Prostate gland (tissue), 2 donors: ENCODE data around the gene ERI3. TPM values are rescaled to one million over a fixed set of nuclear protein-coding genes. Genes with fewer than 3 reads are reported as not detected.

Experiments used
- DNase-seq: peaks from one replicate; pipeline ENCODE4 v3.0.0-alpha.2; 2019; ENCODE audit warnings: low spot score
- H3K27ac ChIP-seq, 2 donors: fragments of 200-600 bp; sonication (generic); 2 replicates each; pipeline ENCODE4 v1.5.1; 2017 to 2019
- H3K27me3 ChIP-seq: fragments of 200-600 bp; sonication (generic); replicated peaks from 2 replicates; pipeline ENCODE4 v1.5.1; 2019; ENCODE audit not compliant: insufficient read depth
- H3K36me3 ChIP-seq, 2 donors: fragments of 200-600 bp; sonication (generic); 1 replicate in 1 of 2; 2 replicates in 1 of 2; pipeline versions ENCODE4 v1.5.1 to v1.8.1; 2017 to 2019
- H3K4me1 ChIP-seq: fragments of 200-600 bp; sonication (generic); replicated peaks from 2 replicates; pipeline ENCODE4 v1.5.1; 2019
- H3K4me3 ChIP-seq, 2 donors: fragments of 200-600 bp; sonication (generic); 2 replicates each; pipeline ENCODE4 v1.5.1; 2017 to 2019
- H3K9me3 ChIP-seq: fragments of 200-600 bp; sonication (generic); 2 replicates; pipeline ENCODE4 v1.5.1; 2017
- POLR2A ChIP-seq: fragments of 450-650 bp; IDR thresholded peaks from one replicate; pipeline ENCODE4 v1.6.1; 2016; ENCODE audit warnings: antibody characterized with exemption, mild to moderate bottlenecking
- POLR2AphosphoS5 ChIP-seq: sonication (generic); formaldehyde crosslinking; IDR thresholded peaks from one replicate; pipeline ENCODE4 v1.6.1; 2017; ENCODE audit warnings: antibody characterized with exemption
- WGBS: methylation state at CpG from one replicate; pipeline ENCODE4 v1.1.5; 2018; 5-methylcytosine and 5-hydroxymethylcytosine counted together
- intact Hi-C: fragments of 100-400 bp; cut with DNase I; formaldehyde crosslinking; loops from one replicate; pipeline ENCODE4 v1.14.2; 2022
- total RNA-seq, 2 donors: library from RNA; depleted of rRNA; stranded (reverse); fragments of >200 nt; gene quantifications; one replicate each; pipeline ENCODE4 v1.1.0, GENCODE V29; 2016
- TF ChIP-seq, protein P1 (sequence below), 4 experiments: fragments of 200-600 bp in 2 of 4; fragments of 450-650 bp in 2 of 4; sonication (generic) in 2 of 4; IDR thresholded peaks; 1 replicate in 3 of 4; 2 replicates in 1 of 4; pipeline ENCODE4 v1.5.1; 2016 to 2019; ENCODE audit warnings: antibody characterized with exemption in 4 of 4, mild to moderate bottlenecking in 2 of 4, moderate library complexity in 2 of 4

ERI3 gene
- 100 to 1,000 TPM in 1 of 2 donors, 10 to 100 TPM in 1; 84.0 to 114 TPM for total RNA-seq

DNA sequence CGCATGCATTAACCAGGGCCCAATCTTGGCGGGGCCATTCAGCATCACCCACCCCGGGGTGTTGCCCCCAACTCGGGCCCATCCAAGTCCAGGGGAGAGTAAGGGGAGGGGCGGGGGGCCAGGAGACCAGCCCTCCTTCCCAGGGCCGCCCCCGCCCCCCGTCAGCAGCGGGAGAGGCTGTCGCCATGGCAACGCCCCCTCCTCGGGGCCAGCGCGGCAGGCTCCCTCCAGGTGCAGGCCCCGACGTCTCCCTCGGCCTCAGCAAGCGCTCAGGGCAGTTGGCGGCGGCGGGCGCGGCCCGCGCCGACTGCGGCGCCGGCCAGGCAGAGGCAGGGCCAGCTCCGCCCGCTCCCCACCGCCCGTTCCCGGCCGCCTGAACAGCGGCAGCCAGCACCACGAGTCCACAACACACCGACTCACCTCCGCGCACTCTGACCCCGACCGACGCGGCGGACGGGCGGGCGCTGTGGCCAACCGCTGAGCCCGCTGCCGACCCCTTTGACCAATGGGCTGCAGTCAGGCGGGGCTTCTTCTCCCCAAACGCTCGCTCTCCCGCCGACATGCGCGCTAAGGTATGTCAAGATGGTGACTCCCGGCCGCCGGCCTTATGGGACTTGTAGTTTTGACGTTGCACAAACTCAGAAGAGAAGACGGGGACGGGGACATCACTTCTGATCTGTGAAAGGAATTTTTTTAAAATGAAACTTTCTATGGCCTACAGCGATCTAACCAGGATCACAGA, at the start of gene ERI3:
TSS of gene ERI3 (minus strand) at position 418 of the 742 bp plus-strand sequence. CDS start at position 187, 231 bp downstream.
- WGBS = 2% methylated on average over 27 of the region's 65 CpGs
- peak; percentile 97 for DNase-seq
- Histone ChIP-seq H3K4me3 (peak within 1 kb of the TSS; percentile 79 to 94), H3K4me1 (peaks cover 6% of the 10 kb centered on the region), H3K36me3 (no peaks in the 10 kb centered on the region), H3K27ac (peak within 1 kb of the TSS; percentile 26 to 64), H3K27me3 (no peaks in the 10 kb centered on the region), H3K9me3 (no peaks in the 10 kb centered on the region)
- TF ChIP-seq POLR2AphosphoS5 (peak; percentile 97), POLR2A (peak; percentile 72)
- TF ChIP-seq, protein P1, sequence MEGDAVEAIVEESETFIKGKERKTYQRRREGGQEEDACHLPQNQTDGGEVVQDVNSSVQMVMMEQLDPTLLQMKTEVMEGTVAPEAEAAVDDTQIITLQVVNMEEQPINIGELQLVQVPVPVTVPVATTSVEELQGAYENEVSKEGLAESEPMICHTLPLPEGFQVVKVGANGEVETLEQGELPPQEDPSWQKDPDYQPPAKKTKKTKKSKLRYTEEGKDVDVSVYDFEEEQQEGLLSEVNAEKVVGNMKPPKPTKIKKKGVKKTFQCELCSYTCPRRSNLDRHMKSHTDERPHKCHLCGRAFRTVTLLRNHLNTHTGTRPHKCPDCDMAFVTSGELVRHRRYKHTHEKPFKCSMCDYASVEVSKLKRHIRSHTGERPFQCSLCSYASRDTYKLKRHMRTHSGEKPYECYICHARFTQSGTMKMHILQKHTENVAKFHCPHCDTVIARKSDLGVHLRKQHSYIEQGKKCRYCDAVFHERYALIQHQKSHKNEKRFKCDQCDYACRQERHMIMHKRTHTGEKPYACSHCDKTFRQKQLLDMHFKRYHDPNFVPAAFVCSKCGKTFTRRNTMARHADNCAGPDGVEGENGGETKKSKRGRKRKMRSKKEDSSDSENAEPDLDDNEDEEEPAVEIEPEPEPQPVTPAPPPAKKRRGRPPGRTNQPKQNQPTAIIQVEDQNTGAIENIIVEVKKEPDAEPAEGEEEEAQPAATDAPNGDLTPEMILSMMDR (IDR thresholded peaks at IDR 0.05) = peak in 1 of 4 experiments; percentile 10
- intact Hi-C loops = loop anchor here (10.0 kb wide), 1 partner anchor 140 kb away; the partner anchor contains the start of gene DMAP1

- no peak for TF ChIP-seq POLR2A
- no peak for TF ChIP-seq POLR2AphosphoS5
- TF ChIP-seq, protein P1 (IDR thresholded peaks at IDR 0.05) = no peak
- no peaks in the 10 kb centered on the region for H3K9me3 ChIP-seq
- no peak overlapping the region for H3K27ac ChIP-seq
- WGBS = 77% methylated on average over 12 of the region's 12 CpGs
- intact Hi-C loops = no loop called here
- H3K4me1 ChIP-seq = peaks cover 2% of the 10 kb centered on the region
- peaks cover 2% of the 10 kb centered on the region for H3K27me3 ChIP-seq
- DNase-seq = no peak
- H3K4me3 ChIP-seq = no peak overlapping the region
- no peaks in the 10 kb centered on the region for H3K36me3 ChIP-seq
Observed at GRCh38 chr1:44401256-44402228, 46.5 kb upstream of the ERI3 start.

- no peaks in the 10 kb centered on the region for H3K4me1 ChIP-seq
- no peak overlapping the region for H3K27ac ChIP-seq
- intact Hi-C loops = no loop called here
- no peaks in the 10 kb centered on the region for H3K9me3 ChIP-seq
- no peaks in the 10 kb centered on the region for H3K36me3 ChIP-seq
- no peak overlapping the region for H3K4me3 ChIP-seq
- TF ChIP-seq, protein P1 (IDR thresholded peaks at IDR 0.05) = no peak
- TF ChIP-seq POLR2AphosphoS5 (no peak), POLR2A (no peak)
- DNase-seq = no peak
- WGBS = 62% methylated on average over 1 of the region's 1 CpG
- no peaks in the 10 kb centered on the region for H3K27me3 ChIP-seq
Observed at GRCh38 chr1:44390277-44390676, 35.2 kb upstream of the ERI3 start.

- H3K4me1 ChIP-seq = no peaks in the 10 kb centered on the region
- no peaks in the 10 kb centered on the region for H3K9me3 ChIP-seq
- no peak for DNase-seq
- H3K4me3 ChIP-seq = no peak overlapping the region
- 78% methylated on average over 1 of the region's 1 CpG for WGBS
- no peak overlapping the region for H3K27ac ChIP-seq
- TF ChIP-seq, protein P1 (IDR thresholded peaks at IDR 0.05) = no peak
- no peak for TF ChIP-seq POLR2A
- TF ChIP-seq POLR2AphosphoS5 = no peak
- intact Hi-C loops = no loop called here
- no peaks in the 10 kb centered on the region for H3K27me3 ChIP-seq
- H3K36me3 ChIP-seq = no peaks in the 10 kb centered on the region
Observed at GRCh38 chr1:44389437-44389836, 34.4 kb upstream of the ERI3 start.
